CD4-positive, alpha-beta memory T cell (primary cell): Measurements from ENCODE around the gene ALPG. TPM values are rescaled to one million over a fixed set of nuclear protein-coding genes. Genes with fewer than 3 reads are reported as not detected.
A peak's percentile ranks its signal among the peaks of the same experiment; 100 is the strongest.

ENCODE experiments used
- CTCF ChIA-PET: fragments of 350-600 bp; sonication (Branson Sonifier 250); formaldehyde crosslinking; loops from one replicate; lab custom pipeline; 2021; ENCODE audit warnings: inconsistent platforms; ENCODE audit not compliant: partially characterized antibody; lab: Charles Lee
- POLR2A ChIA-PET: fragments of 350-600 bp; sonication (Branson Sonifier 250); formaldehyde crosslinking; loops from one replicate; lab custom pipeline; 2021; ENCODE audit not compliant: partially characterized antibody; lab: Charles Lee
- DNase-seq, 5 donors: peaks; one replicate each; pipeline versions ENCODE4 v3.0.0 to v3.0.0-alpha.2; 2020 to 2022; ENCODE audit warnings: mixed read lengths in 1 of 5
- H3K27ac ChIP-seq: one replicate; pipeline ENCODE4 v1.7.0; 2013; ENCODE audit warnings: low read depth, low read length
- H3K27me3 ChIP-seq: 2 replicates; pipeline ENCODE4 v1.7.0; 2013; ENCODE audit warnings: mild to moderate bottlenecking, low read length, moderate library complexity; ENCODE audit not compliant: insufficient read depth
- H3K36me3 ChIP-seq: 2 replicates; pipeline ENCODE4 v1.7.0; 2013; ENCODE audit warnings: mild to moderate bottlenecking, low read length, moderate library complexity; ENCODE audit not compliant: insufficient read depth
- H3K4me1 ChIP-seq: 2 replicates; pipeline ENCODE4 v1.7.0; 2013; ENCODE audit warnings: mild to moderate bottlenecking, low read length, moderate library complexity; ENCODE audit not compliant: insufficient read depth
- H3K4me3 ChIP-seq, 2 donors: one replicate each; pipeline ENCODE4 v1.7.0; 2013; ENCODE audit warnings: low read length in 2 of 2, mild to moderate bottlenecking in 1 of 2
- H3K9me3 ChIP-seq, 2 donors: one replicate each; pipeline ENCODE4 v1.7.0; 2013; ENCODE audit warnings: low read length in 2 of 2, control low read depth in 1 of 2; ENCODE audit not compliant: control insufficient read depth in 1 of 2
- H3K27ac Mint-ChIP-seq, 7 donors: one replicate each; pipeline ENCODE4 v1.8.0; 2020 to 2021; ENCODE audit warnings: mixed read lengths in 7 of 7, mild to moderate bottlenecking in 6 of 7, inconsistent platforms in 3 of 7, moderate library complexity in 3 of 7
- H3K27me3 Mint-ChIP-seq, 2 donors: one replicate each; pipeline ENCODE4 v1.8.0; 2020 to 2021; ENCODE audit warnings: mixed read lengths in 2 of 2
- H3K36me3 Mint-ChIP-seq, 2 donors: one replicate each; pipeline ENCODE4 v1.8.0; 2020 to 2021; ENCODE audit warnings: mixed read lengths in 2 of 2, inconsistent platforms in 1 of 2, mild to moderate bottlenecking in 1 of 2
- H3K4me1 Mint-ChIP-seq, 4 donors: one replicate each; pipeline ENCODE4 v1.8.0; 2020 to 2021; ENCODE audit warnings: mixed read lengths in 4 of 4, mild to moderate bottlenecking in 1 of 4
- H3K4me3 Mint-ChIP-seq, 8 donors: one replicate each; pipeline ENCODE4 v1.8.0; 2020 to 2021; ENCODE audit warnings: mixed read lengths in 8 of 8, mild to moderate bottlenecking in 7 of 8, moderate library complexity in 6 of 8, inconsistent platforms in 3 of 8
- H3K9me3 Mint-ChIP-seq, 8 donors: one replicate each; pipeline ENCODE4 v1.8.0; 2020 to 2021; ENCODE audit warnings: mixed read lengths in 8 of 8, mild to moderate bottlenecking in 5 of 8, inconsistent platforms in 3 of 8, moderate library complexity in 1 of 8
- intact Hi-C: fragments of 100-400 bp; cut with micrococcal nuclease; formaldehyde crosslinking; loops from one replicate; pipeline ENCODE4 v1.15.1; 2023
- polyA plus RNA-seq, 2 donors: library from polyadenylated mRNA; unstranded; fragments of 300-500 nt; fragmentation: Illumina TruSeq; gene quantifications; one replicate each; pipeline ENCODE4 v1.2.3, GENCODE V29; 2021
- total RNA-seq, 2 experiments: library from RNA; stranded (reverse); gene quantifications; one replicate each; pipeline ENCODE4 v1.2.3, GENCODE V29; 2021

The ALPG gene
- total and polyA plus RNA-seq, 4 experiments from 2014 or later = not detected

- Histone ChIP-seq H3K4me3 (no peak overlapping the region), H3K27me3 (no peaks in the 10 kb centered on the region), H3K9me3 (no peaks in the 10 kb centered on the region), H3K36me3 (no peaks in the 10 kb centered on the region), H3K4me1 (no peaks in the 10 kb centered on the region), H3K27ac (no peak overlapping the region)
- intact Hi-C loops = no loop called here
- no peak overlapping the region for H3K27ac Mint-ChIP-seq
- H3K4me3 Mint-ChIP-seq = peak overlapping the region in 2 of 8 donors; percentile 43 to 45
- no peaks in the 10 kb centered on the region for H3K36me3 Mint-ChIP-seq
- DNase-seq = no peak
- no peaks in the 10 kb centered on the region for H3K9me3 Mint-ChIP-seq
- peaks cover 0 to 8% (median 2%) of the 10 kb centered on the region in 4 donors for H3K4me1 Mint-ChIP-seq
- POLR2A ChIA-PET = no interaction called here
- CTCF ChIA-PET = no interaction called here
- peaks cover 40 to 43% of the 10 kb centered on the region in 2 donors for H3K27me3 Mint-ChIP-seq
These were observed 20.8 kb upstream of the ALPG start for GRCh38 chr2:232385660-232386489.

GRCh38 chr2:232386490-232386739 is 20.2 kb upstream of the ALPG start:
- CTCF ChIA-PET = no interaction called here
- Histone ChIP-seq H3K27ac (no peak overlapping the region), H3K36me3 (no peaks in the 10 kb centered on the region), H3K4me3 (no peak overlapping the region), H3K27me3 (no peaks in the 10 kb centered on the region), H3K4me1 (no peaks in the 10 kb centered on the region), H3K9me3 (no peaks in the 10 kb centered on the region)
- no peak for DNase-seq
- Mint-ChIP-seq H3K36me3 (no peaks in the 10 kb centered on the region), H3K9me3 (no peaks in the 10 kb centered on the region), H3K4me3 (peak overlapping the region in 2 of 8 donors; percentile 43 to 45), H3K27ac (no peak overlapping the region), H3K27me3 (peaks cover 41 to 44% of the 10 kb centered on the region in 2 donors), H3K4me1 (peaks cover 0 to 8% (median 2%) of the 10 kb centered on the region in 4 donors)
- POLR2A ChIA-PET = no interaction called here
- intact Hi-C loops = no loop called here

- intact Hi-C loops = no loop called here
- POLR2A ChIA-PET = no interaction called here
These were observed 19.7 kb upstream of the ALPG start for GRCh38 chr2:232386740-232387450.

GRCh38 chr2:232387451-232388171 is 19.0 kb upstream of the ALPG start:
- no peaks in the 10 kb centered on the region for H3K36me3 Mint-ChIP-seq
- POLR2A ChIA-PET = no interaction called here
- CTCF ChIA-PET = no interaction called here
- no peaks in the 10 kb centered on the region for H3K27me3 ChIP-seq
- no peaks in the 10 kb centered on the region for H3K4me1 ChIP-seq
- DNase-seq = no peak
- no peak overlapping the region for H3K4me3 ChIP-seq
- H3K27ac ChIP-seq = no peak overlapping the region
- no peaks in the 10 kb centered on the region for H3K9me3 Mint-ChIP-seq
- H3K27ac Mint-ChIP-seq = no peak overlapping the region
- no peaks in the 10 kb centered on the region for H3K36me3 ChIP-seq
- H3K4me3 Mint-ChIP-seq = no peak overlapping the region
- no peaks in the 10 kb centered on the region for H3K9me3 ChIP-seq
- peaks cover 41% of the 10 kb centered on the region in 2 donors for H3K27me3 Mint-ChIP-seq
- peaks cover 0 to 8% (median 2%) of the 10 kb centered on the region in 4 donors for H3K4me1 Mint-ChIP-seq
- intact Hi-C loops = no loop called here

More at GRCh38 chr2:232386740-232387450, 19.7 kb upstream of the ALPG start:
- Histone ChIP-seq H3K27ac (no peak overlapping the region), H3K36me3 (no peaks in the 10 kb centered on the region), H3K27me3 (no peaks in the 10 kb centered on the region), H3K4me1 (no peaks in the 10 kb centered on the region), H3K4me3 (no peak overlapping the region), H3K9me3 (no peaks in the 10 kb centered on the region)
- Mint-ChIP-seq H3K27ac (no peak overlapping the region), H3K4me1 (peaks cover 0 to 8% (median 2%) of the 10 kb centered on the region in 4 donors), H3K27me3 (peaks cover 41 to 44% of the 10 kb centered on the region in 2 donors), H3K36me3 (no peaks in the 10 kb centered on the region), H3K4me3 (peak overlapping the region in 2 of 8 donors; percentile 31 to 43), H3K9me3 (no peaks in the 10 kb centered on the region)
- CTCF ChIA-PET = no interaction called here
- no peak for DNase-seq

- ChIA-PET CTCF (no interaction called here), POLR2A (no interaction called here)
- Histone ChIP-seq H3K27ac (no peak overlapping the region), H3K36me3 (no peaks in the 10 kb centered on the region), H3K27me3 (no peaks in the 10 kb centered on the region), H3K9me3 (no peaks in the 10 kb centered on the region), H3K4me1 (no peaks in the 10 kb centered on the region), H3K4me3 (no peak overlapping the region)
- Mint-ChIP-seq H3K36me3 (no peaks in the 10 kb centered on the region), H3K4me3 (no peak overlapping the region), H3K4me1 (peaks cover 0 to 8% (median 2%) of the 10 kb centered on the region in 4 donors), H3K27ac (no peak overlapping the region), H3K27me3 (peaks cover 35 to 41% of the 10 kb centered on the region in 2 donors), H3K9me3 (no peaks in the 10 kb centered on the region)
- no peak for DNase-seq
- intact Hi-C loops = no loop called here
These were observed 18.2 kb upstream of the ALPG start for GRCh38 chr2:232388324-232388891.

- POLR2A ChIA-PET = no interaction called here
- Histone ChIP-seq H3K9me3 (no peaks in the 10 kb centered on the region), H3K4me1 (no peaks in the 10 kb centered on the region), H3K36me3 (no peaks in the 10 kb centered on the region), H3K27ac (no peak overlapping the region), H3K4me3 (no peak overlapping the region), H3K27me3 (no peaks in the 10 kb centered on the region)
- Mint-ChIP-seq H3K36me3 (no peaks in the 10 kb centered on the region), H3K9me3 (no peaks in the 10 kb centered on the region), H3K27ac (no peak overlapping the region), H3K27me3 (peaks cover 31 to 39% of the 10 kb centered on the region in 2 donors), H3K4me1 (peaks cover 0 to 8% (median 2%) of the 10 kb centered on the region in 4 donors), H3K4me3 (no peak overlapping the region)
- intact Hi-C loops = no loop called here
- no peak for DNase-seq
- CTCF ChIA-PET = no interaction called here
These were observed 17.3 kb upstream of the ALPG start for GRCh38 chr2:232389327-232389726.

GRCh38 chr2:232390661-232391060 is 16.0 kb upstream of the ALPG start:
- Histone ChIP-seq H3K9me3 (no peaks in the 10 kb centered on the region), H3K4me1 (no peaks in the 10 kb centered on the region), H3K27me3 (no peaks in the 10 kb centered on the region), H3K4me3 (no peak overlapping the region), H3K36me3 (no peaks in the 10 kb centered on the region), H3K27ac (no peak overlapping the region)
- no peak for DNase-seq
- no peaks in the 10 kb centered on the region for H3K36me3 Mint-ChIP-seq
- CTCF ChIA-PET = interaction anchor here (0.9 kb wide), 1 partner anchor 490 kb away, joined by 3 read pairs; no protein-coding TSS in a partner anchor
- peaks cover 30 to 32% of the 10 kb centered on the region in 2 donors for H3K27me3 Mint-ChIP-seq
- intact Hi-C loops = no loop called here
- H3K4me1 Mint-ChIP-seq = peaks cover 0 to 7% (median 2%) of the 10 kb centered on the region in 4 donors
- POLR2A ChIA-PET = no interaction called here
- no peak overlapping the region for H3K27ac Mint-ChIP-seq
- no peak overlapping the region for H3K4me3 Mint-ChIP-seq
- no peaks in the 10 kb centered on the region for H3K9me3 Mint-ChIP-seq
